GM18499 (cell line): Measurements from ENCODE around the gene MEI1.
"Not testable (repeated sequence)": the region's sequence is repeated elsewhere in the genome, so short reads cannot be mapped to it uniquely, and the experiment has no call there.

Source experiments
- ATAC-seq: cut with Tn5 transposase; IDR thresholded peaks from one replicate; pipeline ENCODE4 v1.9.1; 2021; ENCODE audit warnings: moderate number of reproducible peaks; ENCODE audit not compliant: insufficient read depth, unreplicated experiment

The MEI1 gene, protein sequence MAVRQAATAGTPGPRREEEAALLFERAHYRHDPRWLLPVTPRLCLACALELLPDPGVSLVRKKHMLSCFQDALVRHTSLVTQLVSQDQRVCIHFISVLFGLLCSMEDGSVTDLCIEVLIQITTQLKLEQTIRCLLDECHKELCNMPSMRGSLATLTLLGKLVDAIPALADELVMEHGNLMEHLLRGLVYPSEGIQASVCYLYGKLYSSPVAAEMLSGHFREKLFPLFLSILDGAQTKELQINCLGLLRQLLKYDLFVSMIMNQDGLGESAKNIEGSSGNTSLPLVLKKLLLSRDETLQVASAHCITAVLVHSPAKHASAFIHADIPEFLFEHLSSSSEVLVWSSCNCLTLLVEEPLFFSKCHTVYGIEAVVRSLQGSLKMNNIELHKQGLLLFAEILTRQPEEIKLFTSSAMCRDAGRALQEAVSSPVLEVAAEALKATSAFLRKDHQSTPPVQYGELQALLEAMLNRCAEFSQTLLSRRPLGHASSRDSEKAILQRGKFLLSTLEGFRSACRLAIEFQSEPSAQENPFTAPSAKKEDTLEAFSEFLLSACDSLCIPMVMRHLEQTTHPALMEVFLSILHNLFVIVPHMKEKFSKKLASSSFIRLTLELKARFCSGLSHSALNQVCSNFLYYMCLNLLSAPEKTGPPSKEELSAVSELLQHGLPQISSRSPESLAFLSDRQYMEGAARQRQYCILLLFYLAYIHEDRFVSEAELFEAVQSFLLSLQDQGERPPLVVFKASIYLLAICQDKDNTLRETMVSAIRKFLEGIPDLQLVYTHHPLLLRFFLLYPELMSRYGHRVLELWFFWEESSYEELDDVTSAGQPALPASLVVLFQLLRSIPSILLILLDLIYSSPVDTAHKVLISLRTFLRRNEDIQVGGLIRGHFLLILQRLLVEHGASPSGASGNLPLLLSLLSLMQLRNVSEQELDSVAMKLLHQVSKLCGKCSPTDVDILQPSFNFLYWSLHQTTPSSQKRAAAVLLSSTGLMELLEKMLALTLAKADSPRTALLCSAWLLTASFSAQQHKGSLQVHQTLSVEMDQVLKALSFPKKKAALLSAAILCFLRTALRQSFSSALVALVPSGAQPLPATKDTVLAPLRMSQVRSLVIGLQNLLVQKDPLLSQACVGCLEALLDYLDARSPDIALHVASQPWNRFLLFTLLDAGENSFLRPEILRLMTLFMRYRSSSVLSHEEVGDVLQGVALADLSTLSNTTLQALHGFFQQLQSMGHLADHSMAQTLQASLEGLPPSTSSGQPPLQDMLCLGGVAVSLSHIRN

DNA sequence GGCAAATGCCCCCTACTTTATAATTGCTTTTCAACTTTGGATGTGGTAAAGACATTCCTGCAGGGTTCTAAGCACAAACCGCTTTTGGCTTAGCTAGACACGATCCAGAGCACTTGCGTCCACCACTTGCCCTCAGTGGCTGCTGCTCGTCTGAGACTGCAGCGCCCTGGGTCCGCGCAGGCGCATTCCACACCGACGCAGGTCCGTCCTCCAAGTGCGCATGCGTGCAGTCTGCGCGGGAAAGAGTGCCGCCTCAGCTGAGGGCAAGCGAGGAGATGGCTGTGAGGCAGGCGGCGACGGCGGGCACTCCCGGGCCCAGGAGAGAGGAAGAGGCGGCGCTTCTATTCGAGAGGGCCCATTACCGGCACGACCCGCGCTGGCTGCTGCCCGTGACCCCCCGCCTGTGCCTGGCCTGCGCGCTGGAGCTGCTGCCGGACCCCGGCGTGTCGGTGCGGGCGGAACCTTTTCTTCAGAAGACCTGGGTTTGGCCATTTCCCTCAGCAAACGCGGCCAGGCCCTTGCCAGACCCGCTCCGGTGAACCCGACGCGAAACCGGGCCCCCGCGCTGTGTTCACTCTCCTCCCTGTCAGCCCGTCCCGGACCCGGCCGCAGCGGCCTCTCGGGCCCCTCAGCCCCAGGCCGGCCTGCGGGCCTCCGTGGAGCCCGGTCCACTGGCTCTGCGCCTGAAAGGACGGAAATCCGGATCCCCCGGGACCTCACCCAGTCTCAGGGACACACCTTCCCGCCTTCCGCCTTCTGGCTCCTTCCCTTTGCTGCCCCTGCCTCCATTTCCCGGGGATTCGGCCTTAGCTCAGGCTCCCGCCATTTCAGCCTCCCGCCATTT is at the start of gene MEI1:
TSS of gene MEI1 (plus strand) at position 240 of the 844 bp plus-strand sequence. CDS start at position 276, 36 bp downstream.
- ATAC-seq: no peak

DNA sequence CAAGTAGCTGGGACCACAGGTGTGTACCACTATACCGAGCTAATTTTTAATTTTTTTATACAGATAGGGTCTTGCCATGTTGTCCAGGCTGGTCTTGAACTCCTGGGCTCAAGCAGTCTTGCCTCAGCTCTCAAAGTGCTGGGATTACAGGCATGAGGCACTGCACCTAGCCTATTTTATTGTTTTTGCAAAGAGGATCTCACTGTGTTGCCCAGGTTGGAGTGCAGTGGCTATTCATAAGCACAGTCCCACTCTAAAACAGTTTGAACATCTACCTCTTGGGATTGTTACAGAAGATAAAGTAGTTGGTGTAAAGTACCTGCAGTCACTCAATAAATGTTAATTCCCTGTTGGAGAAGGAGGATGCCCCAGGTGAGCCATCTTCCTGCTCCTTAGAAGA is 49.1 kb upstream of the MEI1 start:
- no peak for ATAC-seq

- ATAC-seq: no peak
These were observed 48.5 kb upstream of the MEI1 start for GRCh38 chr22:41650821-41651220.

GRCh38 chr22:41654322-41654721 is 45.0 kb upstream of the MEI1 start:
- no peak for ATAC-seq

- no peak for ATAC-seq
These were observed 42.7 kb upstream of the MEI1 start for GRCh38 chr22:41656556-41656955.

DNA sequence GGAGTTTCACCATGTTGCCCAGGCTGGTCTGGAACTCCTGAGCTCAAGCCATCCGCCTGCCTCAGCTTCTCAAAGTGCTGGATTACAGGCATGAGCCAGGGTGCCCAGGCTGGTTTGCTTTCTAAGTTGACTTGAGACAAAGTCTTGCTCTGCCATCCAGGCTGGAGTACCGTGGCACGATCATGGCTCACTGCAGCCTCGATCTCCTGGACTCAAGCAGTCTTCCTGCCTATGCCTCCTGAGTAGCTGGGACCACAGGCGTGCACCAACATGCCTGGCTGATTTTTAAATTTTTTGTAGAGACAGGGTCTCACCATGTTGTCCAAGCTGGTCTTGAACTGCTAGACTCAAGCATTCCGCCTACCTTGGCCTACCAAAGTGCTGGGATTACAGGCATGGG is 41.6 kb upstream of the MEI1 start:
- no peak for ATAC-seq

GRCh38 chr22:41658869-41659268 is 40.4 kb upstream of the MEI1 start:
- no peak for ATAC-seq

GRCh38 chr22:41659941-41660340 is 39.4 kb upstream of the MEI1 start:
- ATAC-seq: no peak

DNA sequence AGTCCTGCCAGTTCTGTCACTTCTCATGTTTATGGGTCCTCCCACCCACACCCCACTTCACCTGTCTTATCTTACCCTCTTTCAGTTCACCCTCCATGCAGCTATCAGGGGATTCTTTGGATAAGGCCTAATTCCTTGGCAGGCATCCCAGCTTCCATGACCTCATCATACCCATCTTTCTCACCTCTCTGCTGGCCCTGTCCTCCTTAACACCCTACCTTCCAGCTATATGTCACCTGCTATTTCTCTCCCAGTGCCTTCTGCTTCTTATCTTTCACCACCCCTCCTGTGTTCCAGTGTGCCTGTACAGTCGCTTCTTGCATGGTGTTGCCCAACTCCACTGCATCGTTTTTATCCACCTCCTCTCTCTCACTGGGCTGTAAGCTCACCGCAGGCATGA is 38.9 kb upstream of the MEI1 start:
- ATAC-seq: no peak

DNA sequence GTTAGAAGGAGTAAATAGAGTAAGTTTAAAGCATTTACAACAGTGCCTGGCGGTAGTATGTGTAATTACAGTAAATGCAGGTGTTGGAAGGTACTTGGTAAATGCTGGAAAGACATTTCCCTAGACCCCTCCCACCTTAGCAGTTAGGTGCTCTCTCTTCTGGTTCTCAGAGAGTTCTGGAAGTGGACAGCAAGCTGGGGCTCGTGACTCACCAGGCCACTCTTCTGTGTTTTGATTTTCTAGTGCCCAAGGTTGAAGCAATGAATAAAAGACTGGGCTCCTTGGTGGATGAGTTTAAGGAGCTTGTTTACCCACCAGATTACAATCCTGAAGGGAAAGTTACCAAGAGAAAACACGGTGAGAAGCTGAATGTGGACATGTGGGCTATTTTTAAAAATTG is 38.2 kb upstream of the MEI1 start:
- ATAC-seq: no peak

DNA sequence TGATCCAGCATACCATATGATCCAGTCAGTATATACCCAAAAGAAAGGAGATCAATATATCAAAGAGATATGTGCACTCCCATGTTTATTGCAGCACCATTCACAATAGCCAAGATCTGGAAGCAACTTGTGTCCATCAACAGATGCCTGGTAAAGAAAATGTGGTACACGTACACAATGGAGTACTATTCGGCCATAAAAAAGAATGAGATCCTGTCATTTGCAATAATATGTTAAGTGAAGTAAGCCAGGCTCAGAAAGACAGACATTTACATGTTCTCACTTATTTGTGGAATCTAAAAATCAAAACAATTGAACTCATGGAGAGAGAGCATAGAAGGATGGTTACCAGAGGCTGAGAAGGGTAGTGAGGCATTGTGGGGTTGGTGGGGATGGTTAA is 37.6 kb upstream of the MEI1 start:
- ATAC-seq: no peak

DNA sequence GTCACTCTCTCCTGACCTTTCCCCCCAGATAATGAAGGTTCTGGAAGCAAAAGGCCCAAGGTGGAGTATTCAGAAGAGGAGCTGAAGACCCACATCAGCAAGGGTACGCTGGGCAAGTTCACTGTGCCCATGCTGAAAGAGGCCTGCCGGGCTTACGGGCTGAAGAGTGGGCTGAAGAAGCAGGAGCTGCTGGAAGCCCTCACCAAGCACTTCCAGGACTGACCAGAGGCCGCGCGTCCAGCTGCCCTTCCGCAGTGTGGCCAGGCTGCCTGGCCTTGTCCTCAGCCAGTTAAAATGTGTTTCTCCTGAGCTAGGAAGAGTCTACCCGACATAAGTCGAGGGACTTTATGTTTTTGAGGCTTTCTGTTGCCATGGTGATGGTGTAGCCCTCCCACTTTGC is 35.7 kb upstream of the MEI1 start:
- not testable (repeated sequence) for ATAC-seq

DNA sequence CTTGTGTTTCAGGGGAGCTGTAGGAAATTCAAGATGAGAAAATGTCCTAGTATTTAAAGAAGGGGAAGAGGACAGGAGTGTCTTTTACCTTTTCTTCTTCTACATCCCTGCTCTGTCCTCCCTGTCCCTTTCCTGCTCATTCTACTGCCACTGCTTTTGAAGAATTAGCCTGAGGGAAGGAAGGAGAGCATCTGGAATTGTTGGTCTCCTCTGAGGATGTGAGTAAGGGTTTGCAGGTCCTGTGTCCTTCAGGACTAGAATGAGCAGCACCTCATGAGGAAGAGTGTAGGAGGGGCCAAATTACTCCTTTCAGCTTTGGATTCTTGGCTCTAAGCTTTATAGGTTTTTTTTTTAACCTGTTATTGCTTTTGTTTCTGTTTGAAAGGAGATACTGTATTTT is 34.8 kb upstream of the MEI1 start:
- no peak for ATAC-seq

- ATAC-seq: no peak
These were observed 34.4 kb upstream of the MEI1 start for GRCh38 chr22:41664951-41665350.

GRCh38 chr22:41668971-41669911 is 30.1 kb upstream of the MEI1 start:
- ATAC-seq: no peak

GRCh38 chr22:41672096-41672495 is 27.2 kb upstream of the MEI1 start:
- ATAC-seq: not testable (repeated sequence)

GRCh38 chr22:41672780-41673509 is 26.4 kb upstream of the MEI1 start:
- no peak for ATAC-seq

GRCh38 chr22:41674846-41675340 is 24.4 kb upstream of the MEI1 start:
- ATAC-seq: no peak
